GM06990 (cell line): ENCODE data around the gene RXFP3.

Experiments
- DNase-seq: peaks from one replicate; pipeline ENCODE4 v3.0.0-alpha.2; 2011; ENCODE audit not compliant: insufficient read length; ENCODE audit errors: extremely low read depth
- H3K27me3 ChIP-seq: replicated peaks from 2 replicates; pipeline ENCODE4 v1.6.0; 2011; ENCODE audit warnings: low read length; ENCODE audit not compliant: control insufficient read depth, insufficient read depth
- H3K36me3 ChIP-seq: 2 replicates; pipeline ENCODE4 v1.5.1; 2011; ENCODE audit warnings: low read length; ENCODE audit not compliant: control insufficient read depth, insufficient read depth
- H3K4me3 ChIP-seq: replicated peaks from 2 replicates; pipeline ENCODE4 v1.5.1; 2011; ENCODE audit warnings: low read depth, mild to moderate bottlenecking, control low read depth, low read length
- CTCF ChIP-seq: IDR thresholded peaks from 2 replicates; pipeline ENCODE4 v1.5.1; 2011; ENCODE audit warnings: low read length, control low read depth, mild to moderate bottlenecking, inconsistent platforms; ENCODE audit not compliant: insufficient read depth, poor library complexity, severe bottlenecking

The RXFP3 gene

GRCh38 chr5:33984671-33985124 lies 48.5 kb downstream of the RXFP3 start, which contains the start of gene SLC45A2:
Gene SLC45A2 (minus strand): TSS chr5:33984693. CDS start chr5:33984583, 110 bp downstream.
- no peak for DNase-seq
- Histone ChIP-seq H3K36me3 (no peaks in the 10 kb centered on the region; the same call in 1 of the 2 replicates), H3K27me3 (no peaks in the 10 kb centered on the region), H3K4me3 (no peak within 1 kb of the TSS)
- no peak for TF ChIP-seq CTCF

- H3K27me3 ChIP-seq, result no peaks in the 10 kb centered on the region
- H3K4me3 ChIP-seq, result no peak overlapping the region
- no peak for DNase-seq
- H3K36me3 ChIP-seq, result no peaks in the 10 kb centered on the region; the same call in 1 of the 2 replicates
- TF ChIP-seq CTCF, result no peak
These were observed 49.3 kb downstream of the RXFP3 start for GRCh38 chr5:33985447-33985846.
